Measurements from ENCODE around the gene THSD4. TPM values are rescaled to one million over a fixed set of nuclear protein-coding genes. Genes with fewer than 3 reads are reported as not detected.

Gene THSD4
- total and polyA plus RNA-seq, 8 donors = 15.7 to 43.3 (median 19.1) TPM

DNA sequence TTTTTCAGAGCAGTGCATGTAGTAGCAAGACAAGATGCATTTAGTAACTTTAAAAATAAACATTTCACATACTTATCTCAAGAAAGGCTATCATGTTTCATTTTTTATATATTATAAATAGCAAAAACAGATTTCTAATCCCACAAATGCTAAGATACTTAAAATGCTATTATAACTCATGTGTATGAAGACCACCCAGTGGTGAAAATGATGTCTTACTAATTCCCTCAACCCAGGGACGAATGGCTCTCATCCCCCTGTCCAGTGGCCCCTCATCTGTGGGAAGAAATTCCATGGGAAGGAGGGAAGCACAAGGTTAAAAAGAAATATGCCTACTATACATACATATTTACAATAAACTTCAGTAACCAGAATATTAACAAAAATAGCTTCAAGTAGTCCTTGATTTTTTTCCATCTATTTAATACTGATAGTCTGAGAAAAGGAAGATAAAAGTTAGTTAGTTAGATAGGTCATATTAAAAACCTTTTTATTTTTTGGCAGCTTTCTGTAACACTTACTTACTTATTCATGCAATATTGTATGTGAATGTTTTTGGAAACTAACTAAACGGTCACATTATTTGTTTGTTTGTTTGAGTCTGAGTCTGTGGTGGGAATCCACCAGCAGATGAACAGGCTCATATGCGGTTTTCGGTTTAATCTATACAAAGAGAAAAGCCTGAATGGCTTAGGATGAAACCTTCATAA lies 709.9 kb downstream of the THSD4 start:
- DNase-seq (peak in 2 of 4 donors; percentile 53 to 69), ATAC-seq (no peak)
- Histone ChIP-seq H3K36me3 (peaks cover 0 to 72% of the 10 kb centered on the region in 2 donors), H3K4me1 (no peaks in the 10 kb centered on the region), H3K27ac (no peak overlapping the region), H3K4me3 (no peak overlapping the region), H3K27me3 (no peaks in the 10 kb centered on the region), H3K9me3 (peaks cover 0 to 41% of the 10 kb centered on the region in 2 donors)
- no peak for TF ChIP-seq CTCF (IDR thresholded peaks at IDR 0.05)
- intact Hi-C loops (cut with DNase I) = no loop called here

- H3K27ac ChIP-seq = no peak overlapping the region
- DNase-seq (no peak), ATAC-seq (no peak)
- peaks cover 0 to 76% of the 10 kb centered on the region in 2 donors for H3K36me3 ChIP-seq
- H3K4me3 ChIP-seq = no peak overlapping the region
- intact Hi-C loops (cut with DNase I) = no loop called here
- no peaks in the 10 kb centered on the region for H3K4me1 ChIP-seq
- no peaks in the 10 kb centered on the region for H3K27me3 ChIP-seq
- H3K9me3 ChIP-seq = peaks cover 0 to 31% of the 10 kb centered on the region in 2 donors
- TF ChIP-seq CTCF (IDR thresholded peaks at IDR 0.05) = no peak
Measured at GRCh38 chr15:71826196-71826595, 710.9 kb downstream of the THSD4 start.

- TF ChIP-seq CTCF (IDR thresholded peaks at IDR 0.05) = no peak
- Histone ChIP-seq H3K4me1 (no peaks in the 10 kb centered on the region), H3K27me3 (no peaks in the 10 kb centered on the region), H3K4me3 (no peak overlapping the region), H3K27ac (no peak overlapping the region), H3K9me3 (no peaks in the 10 kb centered on the region), H3K36me3 (peaks cover 0 to 46% of the 10 kb centered on the region in 2 donors)
- intact Hi-C loops (cut with DNase I) = no loop called here
- no peak for DNase-seq
- ATAC-seq = no peak
Measured at GRCh38 chr15:71830981-71831380, 715.7 kb downstream of the THSD4 start.

Other genes starting within 250 kb of the THSD4 start
- 1 to 10 TPM; 1.8 to 2.2 TPM for gene THAP10, start 223.0 kb upstream of the THSD4 start, total RNA-seq
- 1 to 10 TPM; 5.3 to 7.6 (median 6.2) TPM for gene THAP10, start 223.0 kb upstream of the THSD4 start, polyA plus RNA-seq (ENCODE audit: insufficient read length in 6 of 6)
- gene LRRC49, start 222.6 kb upstream of the THSD4 start, total RNA-seq = 1 to 10 TPM; 4.2 to 5.1 TPM
- 10 to 100 TPM; 17.5 to 24.1 (median 20.0) TPM for gene LRRC49, start 222.6 kb upstream of the THSD4 start, polyA plus RNA-seq (ENCODE audit: insufficient read length in 6 of 6)